Measurements from ENCODE around the gene FAM210A. TPM values are rescaled to one million over a fixed set of nuclear protein-coding genes. Genes with fewer than 3 reads are reported as not detected.

The FAM210A gene
- total RNA-seq, 1 donor from 2014 or later = 19.6 TPM

DNA sequence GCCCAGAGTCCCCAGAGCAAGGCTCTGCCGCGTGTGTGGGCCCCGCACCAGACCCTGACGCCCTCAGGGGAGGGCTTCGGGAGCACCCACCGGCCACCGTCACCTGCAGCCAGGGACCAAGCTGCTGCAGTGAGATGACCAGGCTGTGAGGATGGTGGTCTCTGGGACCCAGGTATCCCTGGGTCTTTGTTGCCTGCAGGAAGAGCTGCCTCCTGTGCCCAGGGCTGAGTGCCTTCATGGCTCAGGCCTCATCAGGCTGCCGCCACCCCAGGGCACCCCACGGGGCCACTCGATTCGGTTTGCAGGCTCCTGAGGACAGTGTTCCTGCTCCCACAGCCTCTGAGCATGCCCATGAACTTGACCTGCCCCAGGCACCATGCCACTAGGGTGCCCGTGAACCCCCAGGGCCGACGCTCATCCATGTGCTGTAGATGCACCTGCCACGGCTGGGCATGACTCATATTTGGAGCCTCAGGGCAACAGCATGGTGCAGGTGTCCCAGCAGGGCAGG, 109.8 kb downstream of the FAM210A start:
- Mint-ChIP-seq H3K4me3 (ENCODE audit: unreplicated experiment) (no peak overlapping the region), H3K27me3 (ENCODE audit: low read depth) (no peaks in the 10 kb centered on the region), H3K36me3 (ENCODE audit: low read depth) (peaks cover 3% of the 10 kb centered on the region), H3K4me1 (ENCODE audit: low read depth) (peaks cover 75% of the 10 kb centered on the region), H3K27ac (ENCODE audit: unreplicated experiment) (peak overlapping the region; percentile 87), H3K9me3 (ENCODE audit: low read depth) (no peaks in the 10 kb centered on the region)
- TF ChIP-seq, protein P1, sequence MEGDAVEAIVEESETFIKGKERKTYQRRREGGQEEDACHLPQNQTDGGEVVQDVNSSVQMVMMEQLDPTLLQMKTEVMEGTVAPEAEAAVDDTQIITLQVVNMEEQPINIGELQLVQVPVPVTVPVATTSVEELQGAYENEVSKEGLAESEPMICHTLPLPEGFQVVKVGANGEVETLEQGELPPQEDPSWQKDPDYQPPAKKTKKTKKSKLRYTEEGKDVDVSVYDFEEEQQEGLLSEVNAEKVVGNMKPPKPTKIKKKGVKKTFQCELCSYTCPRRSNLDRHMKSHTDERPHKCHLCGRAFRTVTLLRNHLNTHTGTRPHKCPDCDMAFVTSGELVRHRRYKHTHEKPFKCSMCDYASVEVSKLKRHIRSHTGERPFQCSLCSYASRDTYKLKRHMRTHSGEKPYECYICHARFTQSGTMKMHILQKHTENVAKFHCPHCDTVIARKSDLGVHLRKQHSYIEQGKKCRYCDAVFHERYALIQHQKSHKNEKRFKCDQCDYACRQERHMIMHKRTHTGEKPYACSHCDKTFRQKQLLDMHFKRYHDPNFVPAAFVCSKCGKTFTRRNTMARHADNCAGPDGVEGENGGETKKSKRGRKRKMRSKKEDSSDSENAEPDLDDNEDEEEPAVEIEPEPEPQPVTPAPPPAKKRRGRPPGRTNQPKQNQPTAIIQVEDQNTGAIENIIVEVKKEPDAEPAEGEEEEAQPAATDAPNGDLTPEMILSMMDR (IDR thresholded peaks at IDR 0.05) = no peak
- DNase-seq (ENCODE audit: low spot score) = no peak

DNA sequence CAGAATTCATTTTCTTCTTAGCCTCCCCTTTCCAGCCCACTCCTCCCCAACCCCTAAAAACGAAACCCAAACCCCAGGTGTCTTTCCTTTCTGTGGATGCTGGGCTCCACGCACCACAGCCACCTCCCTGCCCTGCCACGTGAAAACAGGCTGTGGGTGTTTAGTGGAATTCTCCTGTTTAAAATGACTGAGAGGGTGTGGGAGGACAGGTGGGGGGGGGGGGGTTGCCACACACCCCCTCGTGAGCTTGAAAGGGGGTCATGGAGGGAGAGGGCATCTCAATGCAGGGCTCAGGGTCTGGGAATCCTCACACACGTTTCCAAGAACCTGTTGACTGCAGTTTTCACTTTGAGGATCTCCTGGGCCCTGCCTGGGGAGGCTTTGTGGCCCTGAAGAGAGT, 110.3 kb downstream of the FAM210A start:
- no peaks in the 10 kb centered on the region for H3K27me3 Mint-ChIP-seq (ENCODE audit: low read depth)
- no peaks in the 10 kb centered on the region for H3K9me3 Mint-ChIP-seq (ENCODE audit: low read depth)
- H3K4me3 Mint-ChIP-seq (ENCODE audit: unreplicated experiment) = no peak overlapping the region
- no peaks in the 10 kb centered on the region for H3K36me3 Mint-ChIP-seq (ENCODE audit: low read depth)
- no peak for DNase-seq (ENCODE audit: low spot score)
- H3K4me1 Mint-ChIP-seq (ENCODE audit: low read depth) = peaks cover 80% of the 10 kb centered on the region
- H3K27ac Mint-ChIP-seq (ENCODE audit: unreplicated experiment) = peak overlapping the region; percentile 87
- TF ChIP-seq, protein P1 (IDR thresholded peaks at IDR 0.05) = no peak

DNA sequence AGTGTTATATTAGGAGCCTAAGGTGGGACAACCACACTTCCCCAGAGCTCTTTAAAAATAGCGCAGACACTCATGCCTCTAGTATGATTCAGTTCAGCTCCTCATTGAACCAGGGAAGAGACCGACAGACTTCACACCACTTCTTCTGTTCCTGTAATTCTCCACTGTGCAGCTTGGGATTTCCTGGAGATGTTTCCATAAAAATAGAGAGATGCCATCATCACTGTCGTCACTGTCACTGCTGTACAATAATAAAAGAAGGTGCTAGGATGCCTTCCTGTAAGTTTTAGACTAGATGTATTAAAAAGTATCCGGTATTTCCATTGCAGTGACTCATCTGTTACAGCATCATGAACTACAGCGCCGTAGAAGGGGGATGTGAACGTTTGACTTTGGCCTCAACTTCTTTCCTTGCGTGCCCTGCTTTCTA, 110.9 kb downstream of the FAM210A start:
- TF ChIP-seq, protein P1 (IDR thresholded peaks at IDR 0.05) = no peak
- H3K36me3 Mint-ChIP-seq (ENCODE audit: low read depth) = no peaks in the 10 kb centered on the region
- no peaks in the 10 kb centered on the region for H3K9me3 Mint-ChIP-seq (ENCODE audit: low read depth)
- H3K27ac Mint-ChIP-seq (ENCODE audit: unreplicated experiment) = peak overlapping the region; percentile 87
- no peaks in the 10 kb centered on the region for H3K27me3 Mint-ChIP-seq (ENCODE audit: low read depth)
- H3K4me1 Mint-ChIP-seq (ENCODE audit: low read depth) = peaks cover 85% of the 10 kb centered on the region
- no peak overlapping the region for H3K4me3 Mint-ChIP-seq (ENCODE audit: unreplicated experiment)
- DNase-seq (ENCODE audit: low spot score) = no peak

DNA sequence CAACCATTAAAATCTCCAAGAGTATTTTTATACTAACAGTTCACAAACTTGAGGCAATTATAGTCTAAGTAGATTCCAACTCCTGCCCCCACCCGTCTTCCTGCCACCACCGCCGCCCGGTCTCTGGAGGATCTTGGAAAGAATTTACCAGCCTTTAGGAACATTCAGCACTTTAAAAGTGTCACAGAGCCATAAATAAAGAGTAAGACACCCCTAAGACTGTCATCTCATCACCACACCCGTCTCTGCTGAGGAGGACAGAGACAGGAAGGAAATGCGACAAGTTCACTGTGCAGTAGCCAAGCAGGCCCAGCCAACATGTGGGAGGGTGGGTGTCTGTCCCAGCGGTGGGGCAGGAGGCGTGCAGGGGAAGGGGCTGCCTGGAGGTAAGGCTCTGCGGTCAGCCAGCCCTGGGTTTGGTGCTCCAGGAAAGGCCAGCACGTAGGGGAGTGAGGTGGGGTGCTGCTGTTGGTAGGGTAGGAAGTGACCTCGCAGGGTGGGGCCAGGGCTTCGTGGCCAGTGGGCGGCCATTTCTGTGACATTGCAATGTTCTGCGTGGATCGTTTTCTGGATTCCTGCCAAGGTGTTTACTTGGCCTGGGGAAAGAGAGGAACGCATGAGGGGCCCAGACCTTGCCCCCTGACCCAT, 111.6 kb downstream of the FAM210A start:
- TF ChIP-seq, protein P1 (IDR thresholded peaks at IDR 0.05) = no peak
- Mint-ChIP-seq H3K4me1 (ENCODE audit: low read depth) (peaks cover 82% of the 10 kb centered on the region), H3K27me3 (ENCODE audit: low read depth) (no peaks in the 10 kb centered on the region), H3K9me3 (ENCODE audit: low read depth) (no peaks in the 10 kb centered on the region), H3K27ac (ENCODE audit: unreplicated experiment) (peak overlapping the region; percentile 87), H3K4me3 (ENCODE audit: unreplicated experiment) (peak overlapping the region; percentile 17), H3K36me3 (ENCODE audit: low read depth) (no peaks in the 10 kb centered on the region)
- DNase-seq (ENCODE audit: low spot score) = no peak

DNA sequence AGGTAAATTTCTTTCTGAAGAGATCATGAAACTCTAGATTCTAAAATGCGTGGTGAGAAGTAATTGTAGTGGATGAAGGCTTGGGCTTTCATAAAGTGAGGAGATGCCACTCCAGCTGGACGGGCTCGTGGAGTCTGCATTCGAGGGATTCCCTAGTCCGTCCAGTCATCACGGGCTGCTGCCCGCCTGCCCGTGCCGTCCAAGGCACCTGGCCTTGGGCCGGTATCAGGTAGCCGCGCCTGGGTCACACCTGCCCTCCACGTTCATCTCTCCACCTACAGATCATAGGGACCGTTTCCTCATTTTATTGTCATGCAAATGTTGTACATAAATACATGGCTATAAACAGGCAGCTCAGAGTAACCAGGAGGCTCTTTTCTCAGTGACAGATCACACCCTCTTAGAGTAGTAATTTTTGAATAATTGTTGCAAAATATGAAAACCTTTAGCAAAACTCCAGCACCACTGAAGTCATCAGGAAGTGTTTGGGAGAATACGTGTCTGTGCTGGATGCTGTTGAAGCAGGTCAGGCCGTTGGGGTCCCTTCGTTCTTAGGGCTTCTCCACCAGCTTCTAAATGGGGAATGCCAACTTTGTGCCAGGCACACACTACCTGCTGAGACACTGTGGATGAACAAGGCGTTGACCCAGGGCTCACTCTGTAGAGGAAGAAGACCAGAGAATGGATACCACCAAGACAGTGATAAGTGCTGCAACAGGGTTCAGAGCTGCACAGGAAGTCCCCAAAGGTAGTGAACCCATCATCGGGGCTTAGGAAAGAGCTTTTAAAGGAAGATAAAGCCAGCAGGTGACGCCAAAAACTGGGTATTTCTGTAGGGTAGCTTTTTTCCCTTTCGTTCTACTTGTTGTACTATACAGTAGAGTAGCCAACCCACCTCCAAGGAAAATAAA, 112.5 kb downstream of the FAM210A start:
- peak overlapping the region; percentile 43 for H3K27ac Mint-ChIP-seq (ENCODE audit: unreplicated experiment)
- no peaks in the 10 kb centered on the region for H3K9me3 Mint-ChIP-seq (ENCODE audit: low read depth)
- H3K4me3 Mint-ChIP-seq (ENCODE audit: unreplicated experiment) = no peak overlapping the region
- H3K36me3 Mint-ChIP-seq (ENCODE audit: low read depth) = no peaks in the 10 kb centered on the region
- peaks cover 82% of the 10 kb centered on the region for H3K4me1 Mint-ChIP-seq (ENCODE audit: low read depth)
- no peak for DNase-seq (ENCODE audit: low spot score)
- TF ChIP-seq, protein P1 (IDR thresholded peaks at IDR 0.05) = no peak
- no peaks in the 10 kb centered on the region for H3K27me3 Mint-ChIP-seq (ENCODE audit: low read depth)
